HG03196 (cell line): ENCODE data around the gene GPHN.
A peak's percentile ranks its signal among the peaks of the same experiment; 100 is the strongest.
"Not testable (repeated sequence)": the region's sequence is repeated elsewhere in the genome, so short reads cannot be mapped to it uniquely, and the experiment has no call there.

Experiments
- ATAC-seq: cut with Tn5 transposase; IDR thresholded peaks from one replicate; pipeline ENCODE4 v1.9.1; 2021; ENCODE audit not compliant: unreplicated experiment

The GPHN gene

GRCh38 chr14:66501592-66501991 lies 6.4 kb upstream of the GPHN start:
- no peak for ATAC-seq

- not testable (repeated sequence) for ATAC-seq
These were observed 5.1 kb upstream of the GPHN start for GRCh38 chr14:66502836-66503235.

GRCh38 chr14:66503532-66503931 lies 4.4 kb upstream of the GPHN start:
- ATAC-seq: no peak

- peak; percentile 22 for ATAC-seq
These were observed 696 bp upstream of the GPHN start for GRCh38 chr14:66507181-66507721.

GRCh38 chr14:66508547-66508845 lies 549 bp downstream of the GPHN start:
- no peak for ATAC-seq

- ATAC-seq: peak; percentile 33
These were observed 1.1 kb downstream of the GPHN start for GRCh38 chr14:66508846-66509621.

- ATAC-seq: no peak
These were observed 1.9 kb downstream of the GPHN start for GRCh38 chr14:66509874-66510273.

- ATAC-seq: no peak
These were observed 3.9 kb downstream of the GPHN start for GRCh38 chr14:66511849-66512248.

- ATAC-seq: no peak
These were observed 6.3 kb downstream of the GPHN start for GRCh38 chr14:66514213-66514612.

- ATAC-seq: no peak
These were observed 22.6 kb downstream of the GPHN start for GRCh38 chr14:66530526-66530925.

- ATAC-seq: no peak
These were observed 31.1 kb downstream of the GPHN start for GRCh38 chr14:66539034-66539433.

- ATAC-seq: no peak
These were observed 32.1 kb downstream of the GPHN start for GRCh38 chr14:66540038-66540437.

GRCh38 chr14:66541627-66542026 lies 33.7 kb downstream of the GPHN start:
- ATAC-seq: no peak

GRCh38 chr14:66543996-66544395 lies 36.0 kb downstream of the GPHN start:
- no peak for ATAC-seq

GRCh38 chr14:66545191-66545590 lies 37.2 kb downstream of the GPHN start:
- not testable (repeated sequence) for ATAC-seq

- ATAC-seq: not testable (repeated sequence)
These were observed 37.8 kb downstream of the GPHN start for GRCh38 chr14:66545751-66546150.

- ATAC-seq: no peak
These were observed 55.8 kb downstream of the GPHN start for GRCh38 chr14:66563731-66564130.

GRCh38 chr14:66568220-66568619 lies 60.3 kb downstream of the GPHN start:
- ATAC-seq: no peak

- no peak for ATAC-seq
These were observed 64.9 kb downstream of the GPHN start for GRCh38 chr14:66572826-66573225.

- ATAC-seq: no peak
These were observed 67.1 kb downstream of the GPHN start for GRCh38 chr14:66575014-66575413.

- no peak for ATAC-seq
These were observed 68.0 kb downstream of the GPHN start for GRCh38 chr14:66575939-66576338.

GRCh38 chr14:66587753-66588152 lies 79.8 kb downstream of the GPHN start:
- not testable (repeated sequence) for ATAC-seq

GRCh38 chr14:66595394-66595793 lies 87.4 kb downstream of the GPHN start:
- ATAC-seq: no peak
